NCI-H82 (cell line): ENCODE results near the gene GPBAR1.
"Not testable (repeated sequence)": the region's sequence is repeated elsewhere in the genome, so short reads cannot be mapped to it uniquely, and the experiment has no call there.

Experiments
- DNase-seq: peaks from one replicate; lab custom pipeline; 2025; lab: John Stamatoyannopoulos, UW

GPBAR1 gene

GRCh38 chr2:218310853-218311540 lies 50.2 kb downstream of the GPBAR1 start:
- DNase-seq: no peak

GRCh38 chr2:218311541-218312266 lies 50.9 kb downstream of the GPBAR1 start:
- not testable (repeated sequence) for DNase-seq

- no peak for DNase-seq
These were observed 51.5 kb downstream of the GPBAR1 start for GRCh38 chr2:218312267-218312756.

GRCh38 chr2:218313356-218313755 lies 52.5 kb downstream of the GPBAR1 start:
- no peak for DNase-seq
